ENCODE measurements around the gene CTTNBP2.
A peak's percentile ranks its signal among the peaks of the same experiment; 100 is the strongest.

The CTTNBP2 gene

DNA sequence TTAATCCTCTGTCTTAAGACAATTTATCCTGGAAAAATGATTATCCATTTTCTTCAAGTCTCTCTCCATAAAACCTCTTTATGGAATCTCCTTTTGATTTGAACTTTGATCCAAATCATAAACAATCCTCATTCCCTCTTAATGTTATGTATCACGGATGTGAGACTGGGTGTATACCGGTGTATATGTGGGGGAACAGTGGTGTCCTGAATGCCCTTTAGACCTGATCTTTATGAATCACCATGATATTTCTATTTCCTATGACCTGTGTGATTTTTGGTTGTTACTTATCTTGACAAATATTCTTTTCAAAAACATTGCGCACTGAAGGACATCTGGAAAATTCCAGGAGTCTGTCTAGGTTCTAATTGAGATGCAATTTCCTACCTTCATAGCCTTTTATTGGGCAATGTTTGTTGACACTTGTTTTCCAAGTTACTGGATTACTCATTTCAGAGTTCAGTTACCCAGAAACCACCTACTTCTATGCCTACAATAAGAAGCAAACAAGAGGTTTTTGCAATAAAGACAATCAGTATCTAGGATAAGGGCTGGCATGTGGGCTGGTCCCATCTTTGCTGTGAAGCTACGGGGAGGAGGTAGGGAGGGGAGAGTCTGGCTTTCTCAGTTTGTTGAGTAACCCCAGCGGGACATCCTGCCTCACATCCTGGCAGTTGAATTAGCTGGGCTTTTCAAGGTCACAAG is 190.4 kb downstream of the CTTNBP2 start:
- Histone ChIP-seq H3K4ac (ENCODE audit: low read depth in 1 of 2, low read length in 2 of 2) (no peak overlapping the region), H2AK5ac (ENCODE audit: low read length, severe bottlenecking) (no peak overlapping the region), H3K23ac (ENCODE audit: low read length in 2 of 2) (no peak overlapping the region)

DNA sequence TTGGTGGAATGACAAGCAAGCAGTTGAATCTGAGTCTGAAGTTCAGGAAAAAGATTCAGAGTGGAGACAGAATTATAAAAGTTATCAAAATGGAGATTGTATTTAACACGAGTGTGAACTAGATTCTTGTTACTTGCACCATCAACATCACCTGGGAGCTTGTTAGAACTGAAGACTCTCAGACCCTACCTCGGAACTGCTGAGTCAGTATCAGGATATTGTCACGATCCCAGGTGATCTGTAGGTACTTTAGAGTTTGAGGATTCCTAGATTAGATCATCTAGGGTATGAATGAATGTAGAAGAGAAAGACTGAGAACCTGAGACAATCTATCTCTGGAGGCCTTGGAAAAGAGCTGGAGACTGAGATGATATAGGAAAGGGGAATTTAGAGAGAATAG is 194.1 kb downstream of the CTTNBP2 start:
- Histone ChIP-seq H3K18ac (ENCODE audit: low read depth in 1 of 2, low read length in 2 of 2) (no peak overlapping the region), H3K14ac (ENCODE audit: low read length in 2 of 2) (no peak overlapping the region), H4K8ac (ENCODE audit: low read length) (no peak overlapping the region), H2BK12ac (ENCODE audit: low read length in 2 of 2) (no peak overlapping the region), H3K23ac (ENCODE audit: low read length in 2 of 2) (no peak overlapping the region), H3K27ac (ENCODE audit: low read length, poor library complexity, severe bottlenecking) (no peak overlapping the region), H3K4me3 (ENCODE audit: insufficient read depth in 1 of 2, low read depth in 1 of 2, low read length in 2 of 2) (no peak overlapping the region), H3K79me1 (replicated peaks; ENCODE audit: low read length, poor library complexity, severe bottlenecking) (no peaks in the 10 kb centered on the region), H2BK5ac (ENCODE audit: low read depth, low read length, poor library complexity, severe bottlenecking) (no peak overlapping the region), H2BK120ac (ENCODE audit: low read depth, low read length) (no peak overlapping the region), H2AFZ (ENCODE audit: low read depth, low read length) (no peak overlapping the region), H3K27me3 (ENCODE audit: control insufficient read depth in 1 of 2, insufficient read depth in 1 of 2, low read length in 2 of 2) (peaks cover 4 to 23% of the 10 kb centered on the region in 2 experiments), H3K4me2 (ENCODE audit: low read length, poor library complexity, severe bottlenecking) (no peak overlapping the region), H2AK5ac (ENCODE audit: low read length, severe bottlenecking) (no peak overlapping the region), H3K4me1 (ENCODE audit: control insufficient read depth, insufficient read depth, low read depth, low read length) (no peaks in the 10 kb centered on the region), H3K9ac (ENCODE audit: low read length) (no peak overlapping the region), H3K9me3 (ENCODE audit: control insufficient read depth, low read length) (no peaks in the 10 kb centered on the region), H3K4ac (ENCODE audit: low read depth in 1 of 2, low read length in 2 of 2) (no peak overlapping the region), H2BK15ac (ENCODE audit: low read depth, poor library complexity, severe bottlenecking) (no peak overlapping the region), H4K91ac (ENCODE audit: low read length) (no peak overlapping the region), H3K36me3 (ENCODE audit: control insufficient read depth in 1 of 2, insufficient read depth in 2 of 2, low read depth in 1 of 2, low read length in 2 of 2) (no peaks in the 10 kb centered on the region)
- WGBS = 86% methylated on average over 3 of the region's 3 CpGs
- no peak for DNase-seq

More for the DNA sequence above, 190.4 kb downstream of the CTTNBP2 start:
- Histone ChIP-seq H3K27me3 (ENCODE audit: control insufficient read depth in 1 of 2, insufficient read depth in 1 of 2, low read length in 2 of 2) (peaks cover 3 to 19% of the 10 kb centered on the region in 2 experiments), H4K8ac (ENCODE audit: low read length) (no peak overlapping the region), H2BK15ac (ENCODE audit: low read depth, poor library complexity, severe bottlenecking) (no peak overlapping the region), H3K27ac (ENCODE audit: low read length, poor library complexity, severe bottlenecking) (no peak overlapping the region), H3K79me1 (replicated peaks; ENCODE audit: low read length, poor library complexity, severe bottlenecking) (no peaks in the 10 kb centered on the region), H3K9ac (ENCODE audit: low read length) (peak overlapping the region; percentile 43), H3K9me3 (ENCODE audit: control insufficient read depth, low read length) (no peaks in the 10 kb centered on the region), H3K4me3 (ENCODE audit: insufficient read depth in 1 of 2, low read depth in 1 of 2, low read length in 2 of 2) (no peak overlapping the region), H3K36me3 (ENCODE audit: control insufficient read depth in 1 of 2, insufficient read depth in 2 of 2, low read depth in 1 of 2, low read length in 2 of 2) (no peaks in the 10 kb centered on the region), H3K14ac (ENCODE audit: low read length in 2 of 2) (no peak overlapping the region), H2BK120ac (ENCODE audit: low read depth, low read length) (no peak overlapping the region), H3K4me1 (ENCODE audit: control insufficient read depth, insufficient read depth, low read depth, low read length) (no peaks in the 10 kb centered on the region), H3K18ac (ENCODE audit: low read depth in 1 of 2, low read length in 2 of 2) (peak overlapping the region in 1 of 2 experiments; percentile 43), H2BK12ac (ENCODE audit: low read length in 2 of 2) (no peak overlapping the region), H2AFZ (ENCODE audit: low read depth, low read length) (no peak overlapping the region), H4K91ac (ENCODE audit: low read length) (no peak overlapping the region), H2BK5ac (ENCODE audit: low read depth, low read length, poor library complexity, severe bottlenecking) (no peak overlapping the region), H3K4me2 (ENCODE audit: low read length, poor library complexity, severe bottlenecking) (no peak overlapping the region)
- 53% methylated on average over 2 of the region's 5 CpGs for WGBS
- peak; percentile 75 for DNase-seq

DNA sequence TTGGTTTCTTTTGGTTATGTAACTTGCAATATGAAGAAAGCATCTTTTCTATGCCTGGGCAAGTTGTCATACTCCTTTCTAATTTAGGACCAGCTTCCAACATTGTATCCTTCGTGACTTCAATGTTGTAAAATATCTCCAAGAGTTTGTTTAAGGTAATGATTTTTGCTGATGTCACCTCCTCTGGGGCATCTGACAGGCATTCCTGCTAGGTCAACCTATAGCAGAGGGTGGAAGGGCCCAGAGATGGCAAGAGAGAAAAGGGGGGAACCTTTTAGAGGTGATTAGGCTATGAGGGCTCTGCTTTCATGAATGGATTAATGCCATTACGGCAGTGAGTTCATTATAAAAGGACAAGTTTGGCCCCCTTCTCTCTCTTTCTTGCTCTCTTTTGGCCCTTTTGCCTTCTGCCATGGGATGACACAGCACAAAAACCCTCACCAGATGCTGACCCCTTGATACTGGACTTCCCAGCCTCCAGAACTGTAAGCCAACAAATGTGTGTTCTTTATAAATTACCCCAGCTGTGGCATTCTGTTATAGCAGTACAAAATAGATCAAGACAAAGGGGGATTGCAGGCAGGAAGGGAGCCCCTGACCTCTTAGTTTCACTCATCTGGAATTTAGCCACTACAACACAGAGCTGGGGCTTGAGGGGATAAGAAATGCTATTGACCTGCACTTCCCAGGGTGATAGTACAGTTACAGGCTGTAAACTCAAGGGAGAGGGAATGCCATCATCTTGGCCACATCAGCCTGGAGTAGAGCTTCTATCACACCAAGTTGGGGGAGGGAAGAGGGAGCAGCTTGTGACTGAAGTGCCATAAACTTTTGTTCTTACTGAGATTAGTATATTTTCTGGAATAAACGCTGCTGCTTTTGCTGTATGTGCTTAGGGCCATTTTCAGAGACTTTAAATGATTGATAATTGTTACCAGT is 197.5 kb downstream of the CTTNBP2 start:
- H3K9ac ChIP-seq (ENCODE audit: low read length) = no peak overlapping the region
- no peaks in the 10 kb centered on the region for H3K79me1 ChIP-seq (replicated peaks; ENCODE audit: low read length, poor library complexity, severe bottlenecking)
- no peak overlapping the region for H3K27ac ChIP-seq (ENCODE audit: low read length, poor library complexity, severe bottlenecking)
- no peak overlapping the region for H2BK120ac ChIP-seq (ENCODE audit: low read depth, low read length)
- H3K27me3 ChIP-seq (ENCODE audit: control insufficient read depth in 1 of 2, insufficient read depth in 1 of 2, low read length in 2 of 2) = peaks cover 4 to 19% of the 10 kb centered on the region in 2 experiments
- no peak overlapping the region for H2BK15ac ChIP-seq (ENCODE audit: low read depth, poor library complexity, severe bottlenecking)
- H3K4me3 ChIP-seq (ENCODE audit: insufficient read depth in 1 of 2, low read depth in 1 of 2, low read length in 2 of 2) = no peak overlapping the region
- peak; percentile 27 for DNase-seq
- no peak overlapping the region for H3K4me2 ChIP-seq (ENCODE audit: low read length, poor library complexity, severe bottlenecking)
- WGBS = 93% methylated on average over 3 of the region's 3 CpGs
- H3K4me1 ChIP-seq (ENCODE audit: control insufficient read depth, insufficient read depth, low read depth, low read length) = peaks cover 2% of the 10 kb centered on the region
- H4K8ac ChIP-seq (ENCODE audit: low read length) = no peak overlapping the region
- H3K4ac ChIP-seq (ENCODE audit: low read depth in 1 of 2, low read length in 2 of 2) = peak overlapping the region in 1 of 2 experiments; percentile 49
- H3K9me3 ChIP-seq (ENCODE audit: control insufficient read depth, low read length) = no peaks in the 10 kb centered on the region
- H2BK12ac ChIP-seq (ENCODE audit: low read length in 2 of 2) = peak overlapping the region in 1 of 2 experiments; percentile 89
- H2AFZ ChIP-seq (ENCODE audit: low read depth, low read length) = peak overlapping the region; percentile 51
- H2BK5ac ChIP-seq (ENCODE audit: low read depth, low read length, poor library complexity, severe bottlenecking) = no peak overlapping the region
- peak overlapping the region; percentile 7 to 57 for H3K18ac ChIP-seq (ENCODE audit: low read depth in 1 of 2, low read length in 2 of 2)
- no peak overlapping the region for H2AK5ac ChIP-seq (ENCODE audit: low read length, severe bottlenecking)
- H3K23ac ChIP-seq (ENCODE audit: low read length in 2 of 2) = no peak overlapping the region
- H3K36me3 ChIP-seq (ENCODE audit: control insufficient read depth in 1 of 2, insufficient read depth in 2 of 2, low read depth in 1 of 2, low read length in 2 of 2) = no peaks in the 10 kb centered on the region
- peak overlapping the region; percentile 16 for H4K91ac ChIP-seq (ENCODE audit: low read length)
- H3K14ac ChIP-seq (ENCODE audit: low read length in 2 of 2) = peak overlapping the region in 1 of 2 experiments; percentile 20

DNA sequence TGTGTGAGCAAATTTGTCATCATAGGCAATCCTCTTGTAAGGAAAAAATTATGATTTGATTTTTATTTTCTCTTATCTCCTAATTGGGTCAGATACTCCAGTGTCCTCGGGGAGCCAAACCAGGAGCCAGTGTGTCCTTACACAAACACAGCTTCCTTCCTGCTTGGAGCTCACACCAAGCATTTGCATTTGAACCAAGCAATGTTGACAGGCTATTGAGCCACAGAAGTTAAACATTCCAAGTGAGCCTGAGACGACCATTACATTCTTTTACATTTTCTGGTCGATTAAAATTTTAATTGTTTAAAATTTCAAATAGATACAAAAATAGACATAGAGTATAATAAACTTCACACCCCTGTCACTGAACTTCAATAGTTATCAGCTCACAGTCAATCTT is 198.6 kb downstream of the CTTNBP2 start:
- Histone ChIP-seq H3K9me3 (ENCODE audit: control insufficient read depth, low read length) (no peaks in the 10 kb centered on the region), H2BK120ac (ENCODE audit: low read depth, low read length) (no peak overlapping the region), H3K4ac (ENCODE audit: low read depth in 1 of 2, low read length in 2 of 2) (no peak overlapping the region), H2AFZ (ENCODE audit: low read depth, low read length) (no peak overlapping the region), H3K36me3 (ENCODE audit: control insufficient read depth in 1 of 2, insufficient read depth in 2 of 2, low read depth in 1 of 2, low read length in 2 of 2) (no peaks in the 10 kb centered on the region), H3K4me2 (ENCODE audit: low read length, poor library complexity, severe bottlenecking) (no peak overlapping the region), H3K79me1 (replicated peaks; ENCODE audit: low read length, poor library complexity, severe bottlenecking) (no peaks in the 10 kb centered on the region), H2BK15ac (ENCODE audit: low read depth, poor library complexity, severe bottlenecking) (no peak overlapping the region), H2AK5ac (ENCODE audit: low read length, severe bottlenecking) (no peak overlapping the region), H2BK5ac (ENCODE audit: low read depth, low read length, poor library complexity, severe bottlenecking) (no peak overlapping the region), H4K8ac (ENCODE audit: low read length) (no peak overlapping the region), H3K9ac (ENCODE audit: low read length) (no peak overlapping the region), H2BK12ac (ENCODE audit: low read length in 2 of 2) (no peak overlapping the region), H4K91ac (ENCODE audit: low read length) (no peak overlapping the region), H3K18ac (ENCODE audit: low read depth in 1 of 2, low read length in 2 of 2) (no peak overlapping the region), H3K27me3 (ENCODE audit: control insufficient read depth in 1 of 2, insufficient read depth in 1 of 2, low read length in 2 of 2) (peaks cover 4 to 19% of the 10 kb centered on the region in 2 experiments), H3K23ac (ENCODE audit: low read length in 2 of 2) (no peak overlapping the region), H3K4me1 (ENCODE audit: control insufficient read depth, insufficient read depth, low read depth, low read length) (peaks cover 2% of the 10 kb centered on the region), H3K27ac (ENCODE audit: low read length, poor library complexity, severe bottlenecking) (no peak overlapping the region), H3K14ac (ENCODE audit: low read length in 2 of 2) (no peak overlapping the region), H3K4me3 (ENCODE audit: insufficient read depth in 1 of 2, low read depth in 1 of 2, low read length in 2 of 2) (no peak overlapping the region)
- DNase-seq = no peak
- WGBS = 0% methylated on average over 1 of the region's 3 CpGs
